SKM-1 treated with dmso at 0.1 percent for 144 hours (cell line): ENCODE results near the gene SLC44A2.
A peak's percentile ranks its signal among the peaks of the same experiment; 100 is the strongest.
"Not testable (repeated sequence)": the region's sequence is repeated elsewhere in the genome, so short reads cannot be mapped to it uniquely, and the experiment has no call there.

Experiments used
- DNase-seq: peaks from one replicate; lab custom pipeline; 2025; ENCODE audit not compliant: unreplicated experiment; lab: John Stamatoyannopoulos, UW

Gene SLC44A2

GRCh38 chr19:10648360-10648759, 23.0 kb downstream of the SLC44A2 start:
- no peak for DNase-seq

- no peak for DNase-seq
Observed at GRCh38 chr19:10651851-10652250, 26.5 kb downstream of the SLC44A2 start.

DNA sequence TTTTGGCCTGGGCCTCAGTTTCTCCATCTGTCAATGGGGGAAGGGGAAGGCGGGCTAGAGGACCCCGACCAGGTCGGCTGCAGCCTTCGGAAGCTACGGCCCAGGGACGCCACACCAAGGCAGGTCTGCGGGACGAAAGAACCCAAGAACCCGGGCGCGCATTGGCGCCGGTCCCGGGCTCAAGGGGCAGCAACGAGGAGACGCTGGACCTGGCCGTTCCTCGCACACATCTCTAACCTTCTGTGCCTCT, 28.1 kb downstream of the SLC44A2 start:
- DNase-seq, result no peak

DNA sequence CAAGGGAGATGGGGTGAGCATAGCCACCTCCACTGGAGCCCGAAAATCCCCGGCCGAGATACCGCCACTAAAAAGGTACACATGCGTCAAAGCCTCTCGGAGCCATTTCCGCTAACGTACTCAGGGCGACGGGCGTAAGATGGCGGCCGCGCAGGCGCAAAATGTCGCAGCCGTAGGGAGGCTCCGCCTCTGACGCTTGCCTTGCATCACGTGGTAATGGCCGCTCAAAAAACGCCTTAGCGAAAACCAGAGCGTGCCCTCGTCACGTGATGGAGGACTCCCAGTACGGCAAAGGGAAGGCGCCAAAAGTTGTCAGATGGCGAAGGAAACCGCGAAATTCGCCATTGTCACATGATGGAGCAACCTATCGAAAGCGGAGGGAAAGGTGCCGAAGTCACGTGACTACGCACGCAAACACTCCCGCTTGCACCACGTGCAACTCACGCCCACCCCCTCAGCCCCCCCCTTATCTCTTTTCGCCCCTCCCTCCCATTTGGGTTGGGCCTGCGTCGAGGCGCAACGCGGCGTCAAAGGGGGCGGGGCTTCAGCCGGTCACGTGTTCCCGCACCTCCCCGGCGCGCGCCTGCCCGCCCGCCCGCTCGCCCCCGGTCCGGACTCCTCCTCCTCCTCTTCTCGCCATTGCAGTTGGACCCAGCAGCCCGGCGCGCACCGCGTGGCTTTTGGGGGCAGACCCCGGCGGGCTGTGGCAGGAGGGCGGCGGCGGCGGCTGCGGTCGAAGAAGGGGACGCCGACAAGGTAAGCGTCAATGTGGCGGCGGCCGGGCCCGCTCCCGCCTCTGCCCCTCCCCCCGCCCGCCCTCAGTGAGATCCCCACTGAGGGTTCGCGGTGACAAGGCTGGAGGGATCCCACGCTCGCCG, 28.6 kb downstream of the SLC44A2 start, which contains the start of gene ILF3:
TSS of gene ILF3 (plus strand) at position 615 of the 878 bp plus-strand sequence. CDS start 16,260 bp downstream, outside the sequence.
- peak; percentile 99 for DNase-seq

DNA sequence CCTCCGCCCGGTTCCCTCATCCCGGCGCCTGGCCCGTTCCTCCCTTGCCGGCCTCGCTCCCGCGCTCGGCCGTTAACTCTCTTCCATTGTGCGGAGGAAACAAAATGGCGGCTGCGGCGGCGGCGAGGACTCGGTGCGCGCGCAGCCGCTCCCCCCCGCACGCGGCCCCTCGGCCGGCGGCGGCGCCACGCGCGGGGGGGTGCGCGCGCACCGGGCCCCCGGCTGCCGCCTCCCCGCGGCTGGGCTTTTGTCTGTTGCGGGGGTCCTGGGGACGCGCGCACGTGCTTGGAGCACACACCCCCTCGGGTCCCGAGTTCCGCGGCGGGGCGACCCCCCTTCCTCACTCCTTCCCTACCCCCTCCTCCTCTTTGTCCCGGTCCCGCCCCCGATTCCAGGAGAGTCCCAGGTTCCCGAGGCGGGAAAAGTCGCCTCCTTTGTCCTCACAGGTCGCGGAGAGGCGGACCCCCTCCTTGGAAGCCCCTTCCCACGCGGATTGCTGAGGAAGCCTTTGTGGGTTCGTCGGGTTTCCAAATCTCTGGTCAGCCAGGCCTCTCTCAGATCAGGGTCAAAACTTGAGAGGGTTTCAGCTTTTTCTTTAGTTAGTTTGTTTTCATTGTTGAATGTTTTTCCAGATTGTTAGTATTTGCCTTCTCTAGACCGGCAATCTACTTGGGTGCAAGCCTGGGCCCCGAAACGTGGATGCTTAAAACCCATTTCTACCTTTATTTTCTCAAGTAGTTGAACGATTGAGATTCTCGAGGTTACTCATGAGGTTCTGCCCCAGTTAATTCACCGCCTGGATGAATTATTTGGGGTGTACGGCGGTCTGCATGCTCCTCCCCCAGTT, 29.5 kb downstream of the SLC44A2 start:
- DNase-seq, result peak; percentile 31

GRCh38 chr19:10655457-10656312, 30.3 kb downstream of the SLC44A2 start:
- no peak for DNase-seq

DNA sequence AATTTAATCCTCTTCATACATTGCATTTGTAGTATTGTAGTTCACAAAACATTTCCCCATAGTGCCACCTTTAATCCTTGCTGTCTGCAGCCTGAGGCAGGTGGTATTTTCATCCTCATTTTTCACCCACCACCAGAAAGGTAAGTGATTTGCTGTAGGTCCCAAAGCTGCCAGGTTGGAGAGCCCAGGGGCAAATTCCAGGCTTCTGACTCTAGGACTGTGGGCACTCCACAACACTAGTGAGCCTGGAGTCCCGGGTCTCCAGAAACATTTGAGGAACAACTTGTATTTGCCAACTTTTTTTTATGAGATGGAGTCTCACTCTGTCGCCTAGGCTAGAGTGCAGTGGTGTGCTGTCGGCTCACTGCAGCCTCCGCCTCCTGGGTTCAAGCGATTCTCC, 35.0 kb downstream of the SLC44A2 start:
- no peak for DNase-seq

DNA sequence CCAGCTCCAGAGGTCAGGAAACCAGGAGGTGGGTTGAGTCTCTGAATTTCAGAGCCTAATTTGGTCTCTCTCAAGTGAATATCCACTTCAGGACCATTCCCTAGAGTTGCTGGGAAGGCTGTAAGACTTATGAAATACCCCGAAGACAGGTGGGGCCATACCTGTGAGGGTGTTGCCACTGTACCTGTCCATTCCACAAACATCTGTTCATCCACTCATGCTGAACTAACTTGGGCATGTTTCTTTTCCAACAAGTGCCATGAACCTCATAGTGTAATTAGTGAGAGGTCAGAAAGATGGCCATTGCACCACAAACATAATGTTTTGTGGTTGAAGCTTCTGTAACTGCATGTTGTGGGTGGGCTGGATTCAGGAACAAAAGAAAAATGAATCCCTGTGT, 36.6 kb downstream of the SLC44A2 start:
- no peak for DNase-seq

- DNase-seq, result no peak
Observed at GRCh38 chr19:10662384-10663251, 37.3 kb downstream of the SLC44A2 start.

GRCh38 chr19:10663252-10663563, 37.9 kb downstream of the SLC44A2 start:
- not testable (repeated sequence) for DNase-seq

GRCh38 chr19:10667867-10668266, 42.5 kb downstream of the SLC44A2 start:
- DNase-seq, result no peak

- no peak for DNase-seq
Observed at GRCh38 chr19:10669246-10669645, 43.9 kb downstream of the SLC44A2 start.

GRCh38 chr19:10670182-10670581, 44.8 kb downstream of the SLC44A2 start:
- no peak for DNase-seq

GRCh38 chr19:10670876-10671804, 45.8 kb downstream of the SLC44A2 start:
- DNase-seq, result no peak

- not testable (repeated sequence) for DNase-seq
Observed at GRCh38 chr19:10671922-10672321, 46.6 kb downstream of the SLC44A2 start.

DNA sequence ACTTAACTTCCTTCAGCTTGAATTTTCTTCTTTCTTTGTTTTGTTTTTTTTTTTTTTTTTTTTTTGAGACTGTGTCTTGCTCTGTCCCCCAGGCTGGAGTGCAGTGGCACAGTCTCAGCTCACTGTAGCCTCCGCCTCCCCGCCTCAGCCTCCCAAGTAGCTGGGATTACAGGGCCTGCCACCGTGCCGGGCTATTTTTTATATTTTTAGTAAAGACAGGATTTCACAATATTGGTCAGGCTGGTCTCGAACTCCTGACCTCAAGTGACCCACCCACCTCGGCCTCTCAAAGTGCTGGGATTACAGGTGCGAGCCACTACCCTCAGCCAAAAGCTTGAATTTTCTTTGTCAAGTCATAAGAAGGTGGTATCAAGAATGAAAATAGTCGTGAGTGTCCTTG, 49.9 kb downstream of the SLC44A2 start:
- DNase-seq, result not testable (repeated sequence)

DNA sequence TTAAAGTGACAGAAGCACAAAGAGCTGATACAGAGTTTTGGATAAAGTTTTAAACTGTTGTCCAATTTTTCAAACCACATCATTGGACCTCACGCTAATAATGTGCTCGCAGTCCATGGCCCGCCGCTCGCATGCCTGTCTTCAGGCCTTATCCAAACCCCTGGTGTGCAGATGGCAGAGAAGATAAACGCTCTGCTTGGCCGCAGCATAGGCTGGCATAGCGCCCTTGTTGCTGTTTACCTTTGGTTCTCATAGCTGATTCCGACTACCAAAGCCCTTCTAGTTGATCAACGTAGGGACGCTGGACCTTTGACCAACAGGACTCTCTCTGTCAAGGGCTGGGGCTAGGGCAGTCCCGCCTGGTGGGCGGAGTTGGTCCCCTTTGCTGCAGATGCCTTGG, 52.4 kb downstream of the SLC44A2 start:
- DNase-seq, result no peak

DNA sequence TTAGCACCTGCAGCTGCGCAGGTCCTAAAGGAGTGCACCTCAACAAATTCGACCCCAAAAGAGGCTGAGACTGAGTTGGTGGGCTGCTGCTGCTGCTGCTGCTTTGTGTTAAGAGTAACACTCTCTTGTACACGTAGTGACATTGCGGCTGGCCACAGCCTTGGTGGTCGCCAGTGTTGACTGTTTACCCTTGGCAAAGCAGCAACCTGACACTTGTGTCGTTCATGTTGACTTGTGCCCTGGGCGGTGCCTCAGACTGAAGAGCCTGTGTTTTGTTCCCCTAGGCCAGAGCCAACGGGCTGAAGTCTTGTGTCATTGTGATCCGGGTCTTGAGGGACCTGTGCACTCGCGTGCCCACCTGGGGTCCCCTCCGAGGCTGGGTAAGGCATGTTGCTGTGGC, 53.5 kb downstream of the SLC44A2 start:
- no peak for DNase-seq

GRCh38 chr19:10679743-10680142, 54.4 kb downstream of the SLC44A2 start:
- no peak for DNase-seq
